CD14-positive monocyte (primary cell): ENCODE data around the gene PIK3R3. TPM values are rescaled to one million over a fixed set of nuclear protein-coding genes. Genes with fewer than 3 reads are reported as not detected.
A peak's percentile ranks its signal among the peaks of the same experiment; 100 is the strongest.

ENCODE experiments used
- DNase-seq, 3 donors: peaks; one replicate each; pipeline ENCODE4 v3.0.0-alpha.2; 2011 to 2022
- H2AFZ ChIP-seq: 2 replicates; pipeline ENCODE4 v1.6.0; 2012; ENCODE audit warnings: mild to moderate bottlenecking, low read depth, low read length, inconsistent platforms; ENCODE audit not compliant: insufficient read depth, poor library complexity, severe bottlenecking
- H3K27ac ChIP-seq, 2 donors: 1 replicate in 1 of 2; 2 replicates in 1 of 2; pipeline ENCODE4 v1.5.1; 2012 to 2013; ENCODE audit warnings: low read length in 2 of 2, control low read depth in 1 of 2, inconsistent platforms in 1 of 2, low read depth in 1 of 2, mild to moderate bottlenecking in 1 of 2
- H3K27me3 ChIP-seq, 2 donors: one replicate each; pipeline versions ENCODE4 v1.6.0 to v1.6.1; 2011 to 2013; ENCODE audit warnings: low read length in 2 of 2; ENCODE audit not compliant: control insufficient read depth in 2 of 2, insufficient read depth in 2 of 2
- H3K36me3 ChIP-seq, 2 donors: replicated peaks in 1 of 2; 1 replicate in 1 of 2; 2 replicates in 1 of 2; pipeline versions ENCODE4 v1.5.1 to v1.6.1; 2012 to 2013; ENCODE audit warnings: low read length in 2 of 2, control low read depth in 1 of 2, inconsistent platforms in 1 of 2, mild to moderate bottlenecking in 1 of 2; ENCODE audit not compliant: insufficient read depth in 2 of 2, control insufficient read depth in 1 of 2
- H3K4me1 ChIP-seq, 2 donors: 1 replicate in 1 of 2; 2 replicates in 1 of 2; pipeline versions ENCODE4 v1.5.1 to v1.6.1; 2012 to 2013; ENCODE audit warnings: low read length in 2 of 2, control low read depth in 1 of 2, inconsistent platforms in 1 of 2, mild to moderate bottlenecking in 1 of 2, moderate library complexity in 1 of 2; ENCODE audit not compliant: insufficient read depth in 2 of 2, control insufficient read depth in 1 of 2
- H3K4me2 ChIP-seq: replicated peaks from 2 replicates; pipeline ENCODE3; 2012; ENCODE audit warnings: low read length, moderate library complexity, mild to moderate bottlenecking; ENCODE audit not compliant: poor library complexity, severe bottlenecking; ENCODE audit errors: extremely low read depth
- H3K4me3 ChIP-seq, 3 experiments: fragments of 200-600 bp in 1 of 3; sonication (generic) in 1 of 3; replicated peaks in 1 of 3; 1 replicate in 2 of 3; 2 replicates in 1 of 3; pipeline ENCODE4 v1.5.1; 2011 to 2013; ENCODE audit warnings: low read length in 3 of 3, mild to moderate bottlenecking in 3 of 3, control low read depth in 2 of 3, low read depth in 2 of 3, inconsistent platforms in 1 of 3, moderate library complexity in 1 of 3
- H3K79me2 ChIP-seq: 2 replicates; pipeline ENCODE4 v1.6.0; 2012; ENCODE audit warnings: mild to moderate bottlenecking, control low read depth, inconsistent platforms, low read length, moderate library complexity; ENCODE audit not compliant: insufficient read depth
- H3K9ac ChIP-seq: 2 replicates; pipeline ENCODE4 v1.6.0; 2017; ENCODE audit warnings: low read length, mild to moderate bottlenecking; ENCODE audit not compliant: insufficient read depth, poor library complexity, severe bottlenecking
- H3K9me3 ChIP-seq, 2 donors: replicated peaks in 1 of 2; 1 replicate in 1 of 2; 2 replicates in 1 of 2; pipeline versions ENCODE4 v1.5.1 to v1.6.1; 2012 to 2013; ENCODE audit warnings: low read length in 2 of 2, control low read depth in 1 of 2; ENCODE audit not compliant: control insufficient read depth in 1 of 2, insufficient read depth in 1 of 2
- H4K20me1 ChIP-seq: 2 replicates; pipeline ENCODE4 v1.6.0; 2012; ENCODE audit warnings: mild to moderate bottlenecking, low read length, control low read depth, moderate library complexity; ENCODE audit not compliant: insufficient read depth
- H3K27ac Mint-ChIP-seq, 7 donors: one replicate each; pipeline ENCODE4 v1.8.0; 2020; ENCODE audit warnings: mild to moderate bottlenecking in 7 of 7, mixed read lengths in 7 of 7, moderate library complexity in 6 of 7, inconsistent platforms in 2 of 7
- H3K27me3 Mint-ChIP-seq, 3 donors: one replicate each; pipeline ENCODE4 v1.8.0; 2021 to 2022; ENCODE audit warnings: low read depth in 3 of 3, mild to moderate bottlenecking in 3 of 3, mixed read lengths in 3 of 3, moderate library complexity in 3 of 3, inconsistent platforms in 1 of 3
- H3K36me3 Mint-ChIP-seq, 2 donors: one replicate each; pipeline ENCODE4 v1.8.0; 2020; ENCODE audit warnings: mixed read lengths in 2 of 2, inconsistent platforms in 1 of 2, mild to moderate bottlenecking in 1 of 2
- H3K4me1 Mint-ChIP-seq: one replicate; pipeline ENCODE4 v1.8.0; 2020; ENCODE audit warnings: mild to moderate bottlenecking, mixed read lengths
- H3K4me3 Mint-ChIP-seq, 2 donors: one replicate each; pipeline ENCODE4 v1.8.0; 2020; ENCODE audit warnings: mild to moderate bottlenecking in 2 of 2, mixed read lengths in 2 of 2, moderate library complexity in 1 of 2
- H3K9me3 Mint-ChIP-seq, 7 donors: one replicate each; pipeline ENCODE4 v1.8.0; 2020 to 2022; ENCODE audit warnings: mixed read lengths in 7 of 7, mild to moderate bottlenecking in 6 of 7, moderate library complexity in 6 of 7, inconsistent platforms in 2 of 7
- WGBS: methylation state at CpG from one replicate; pipeline ENCODE4 v1.1.5; 2013; ENCODE audit warnings: missing lambda C conversion rate; ENCODE audit not compliant: insufficient coverage; 5-methylcytosine and 5-hydroxymethylcytosine counted together
- intact Hi-C, 2 donors: fragments of 100-400 bp; cut with micrococcal nuclease; formaldehyde crosslinking; loops; one replicate each; pipeline versions ENCODE4 v1.15.0 to v1.15.1; 2023
- polyA plus RNA-seq, 3 donors: library from polyadenylated mRNA; depleted of rRNA in 1 of 3; unstranded in 2 of 3; stranded (reverse) in 1 of 3; fragments of 300-500 nt in 2 of 3; fragments of >200 nt in 1 of 3; fragmentation: Illumina TruSeq in 2 of 3; gene quantifications; 1 replicate in 2 of 3; 2 replicates in 1 of 3; pipeline ENCODE4 v1.2.3, GENCODE V29; 2012 to 2021
- TF ChIP-seq, protein P1 (sequence below): fragments of 200-600 bp; IDR thresholded peaks from one replicate; pipeline ENCODE4 v1.8.0; 2022; ENCODE audit warnings: antibody characterized with exemption, mild to moderate bottlenecking

PIK3R3 gene
- polyA plus RNA-seq, 3 donors: 0.09 to 0.28 (median 0.17) TPM

DNA sequence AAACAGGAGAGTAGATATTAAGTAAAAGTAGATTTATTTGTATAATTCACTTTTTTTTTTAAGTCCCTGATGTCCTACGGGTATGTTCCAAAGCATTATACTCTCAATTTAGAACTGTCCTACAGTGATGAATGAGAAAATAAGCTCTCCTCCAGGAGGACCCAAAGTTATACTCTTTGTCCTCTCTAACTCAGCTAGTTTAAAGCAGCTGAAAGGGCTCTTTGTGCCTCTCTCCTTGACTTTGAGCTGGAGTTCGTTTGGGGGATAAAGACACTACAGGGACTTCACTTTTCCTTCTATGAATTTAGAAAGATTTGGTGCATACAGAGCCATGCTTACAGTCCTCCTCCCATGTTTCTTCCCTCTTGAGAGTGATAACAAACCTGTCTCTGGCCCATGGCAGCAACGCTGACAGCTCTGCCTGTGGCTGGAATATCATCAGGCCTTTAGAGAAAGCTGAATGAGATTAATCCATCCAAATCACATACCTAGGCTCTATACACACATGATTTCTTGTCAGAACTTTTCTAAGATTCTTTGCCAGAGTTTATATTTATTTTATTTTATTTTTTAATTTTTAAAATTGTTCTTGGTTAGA is 134.3 kb downstream of the PIK3R3 start:
- Histone ChIP-seq H4K20me1 (no peaks in the 10 kb centered on the region), H2AFZ (no peak overlapping the region), H3K4me1 (peaks cover 22 to 25% of the 10 kb centered on the region in 2 donors), H3K4me2 (no peak overlapping the region), H3K9ac (no peak overlapping the region), H3K79me2 (no peaks in the 10 kb centered on the region), H3K27me3 (no peaks in the 10 kb centered on the region), H3K9me3 (no peaks in the 10 kb centered on the region), H3K4me3 (no peak overlapping the region), H3K36me3 (no peaks in the 10 kb centered on the region), H3K27ac (no peak overlapping the region)
- H3K36me3 Mint-ChIP-seq: peaks cover 5 to 11% of the 10 kb centered on the region in 2 donors
- no peak overlapping the region for H3K4me3 Mint-ChIP-seq
- no peak for DNase-seq
- H3K27ac Mint-ChIP-seq: peak overlapping the region in 1 of 7 donors; percentile 7
- intact Hi-C loops: no loop called here
- no peaks in the 10 kb centered on the region for H3K9me3 Mint-ChIP-seq
- 100% methylated on average over 1 of the region's 3 CpGs for WGBS
- TF ChIP-seq, protein P1, sequence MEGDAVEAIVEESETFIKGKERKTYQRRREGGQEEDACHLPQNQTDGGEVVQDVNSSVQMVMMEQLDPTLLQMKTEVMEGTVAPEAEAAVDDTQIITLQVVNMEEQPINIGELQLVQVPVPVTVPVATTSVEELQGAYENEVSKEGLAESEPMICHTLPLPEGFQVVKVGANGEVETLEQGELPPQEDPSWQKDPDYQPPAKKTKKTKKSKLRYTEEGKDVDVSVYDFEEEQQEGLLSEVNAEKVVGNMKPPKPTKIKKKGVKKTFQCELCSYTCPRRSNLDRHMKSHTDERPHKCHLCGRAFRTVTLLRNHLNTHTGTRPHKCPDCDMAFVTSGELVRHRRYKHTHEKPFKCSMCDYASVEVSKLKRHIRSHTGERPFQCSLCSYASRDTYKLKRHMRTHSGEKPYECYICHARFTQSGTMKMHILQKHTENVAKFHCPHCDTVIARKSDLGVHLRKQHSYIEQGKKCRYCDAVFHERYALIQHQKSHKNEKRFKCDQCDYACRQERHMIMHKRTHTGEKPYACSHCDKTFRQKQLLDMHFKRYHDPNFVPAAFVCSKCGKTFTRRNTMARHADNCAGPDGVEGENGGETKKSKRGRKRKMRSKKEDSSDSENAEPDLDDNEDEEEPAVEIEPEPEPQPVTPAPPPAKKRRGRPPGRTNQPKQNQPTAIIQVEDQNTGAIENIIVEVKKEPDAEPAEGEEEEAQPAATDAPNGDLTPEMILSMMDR: no peak
- H3K4me1 Mint-ChIP-seq: peaks cover 29% of the 10 kb centered on the region
- no peaks in the 10 kb centered on the region for H3K27me3 Mint-ChIP-seq

GRCh38 chr1:45995298-45995697 is 137.1 kb downstream of the PIK3R3 start:
- TF ChIP-seq, protein P1: no peak
- DNase-seq: no peak

More at GRCh38 chr1:45995298-45995697, 137.1 kb downstream of the PIK3R3 start:
- Mint-ChIP-seq H3K27me3 (no peaks in the 10 kb centered on the region), H3K4me1 (peaks cover 12% of the 10 kb centered on the region), H3K9me3 (peaks cover 0 to 5% (median 2%) of the 10 kb centered on the region in 7 donors), H3K36me3 (peaks cover 5 to 10% of the 10 kb centered on the region in 2 donors), H3K4me3 (no peak overlapping the region), H3K27ac (no peak overlapping the region)
- H3K9ac ChIP-seq: no peak overlapping the region
- peaks cover 4 to 9% of the 10 kb centered on the region in 2 donors for H3K4me1 ChIP-seq
- no peak overlapping the region for H3K4me3 ChIP-seq
- no CpG with 5 or more reads among the region's 8 CpGs for WGBS
- H3K9me3 ChIP-seq: no peaks in the 10 kb centered on the region
- H2AFZ ChIP-seq: no peak overlapping the region
- intact Hi-C loops: no loop called here
- H3K79me2 ChIP-seq: no peaks in the 10 kb centered on the region
- no peaks in the 10 kb centered on the region for H3K27me3 ChIP-seq
- H3K27ac ChIP-seq: no peak overlapping the region
- no peak overlapping the region for H3K4me2 ChIP-seq
- no peaks in the 10 kb centered on the region for H4K20me1 ChIP-seq
- no peaks in the 10 kb centered on the region for H3K36me3 ChIP-seq
